H9 (cell line): Measurements from ENCODE around the gene DNAAF9. TPM values are rescaled to one million over a fixed set of nuclear protein-coding genes. Genes with fewer than 3 reads are reported as not detected.
"Not testable (repeated sequence)": the region's sequence is repeated elsewhere in the genome, so short reads cannot be mapped to it uniquely, and the experiment has no call there.

ENCODE experiments used
- DNase-seq: peaks from one replicate; pipeline ENCODE4 v3.0.0-alpha.2; 2017
- H2AFZ ChIP-seq: one replicate; pipeline ENCODE4 v1.6.1; 2013; ENCODE audit warnings: mild to moderate bottlenecking, low read length, control low read depth, moderate library complexity
- H2AK5ac ChIP-seq: 2 replicates; pipeline ENCODE4 v1.6.1; 2013; ENCODE audit warnings: low read length, control low read depth, mixed read lengths; ENCODE audit not compliant: insufficient read length
- H2BK120ac ChIP-seq: one replicate; pipeline ENCODE4 v1.6.1; 2013; ENCODE audit warnings: low read depth, mild to moderate bottlenecking, low read length, control low read depth, inconsistent platforms; ENCODE audit not compliant: poor library complexity, severe bottlenecking
- H2BK12ac ChIP-seq: 2 replicates; pipeline ENCODE4 v1.6.1; 2013; ENCODE audit warnings: low read length, control low read depth, mixed read lengths, low read depth; ENCODE audit not compliant: insufficient read length
- H2BK15ac ChIP-seq: 2 replicates; pipeline ENCODE4 v1.6.1; 2013; ENCODE audit warnings: low read depth, low read length, control low read depth
- H2BK20ac ChIP-seq: one replicate; pipeline ENCODE4 v1.6.1; 2013; ENCODE audit warnings: low read depth, mild to moderate bottlenecking, low read length, control low read depth, inconsistent platforms; ENCODE audit not compliant: poor library complexity, severe bottlenecking
- H2BK5ac ChIP-seq: 2 replicates; pipeline ENCODE4 v1.6.1; 2013; ENCODE audit warnings: low read length, control low read depth, mixed read lengths; ENCODE audit not compliant: insufficient read length
- H3K14ac ChIP-seq: 2 replicates; pipeline ENCODE4 v1.6.1; 2013; ENCODE audit warnings: low read length, control low read depth; ENCODE audit not compliant: insufficient read depth
- H3K18ac ChIP-seq: 2 replicates; pipeline ENCODE4 v1.6.1; 2013; ENCODE audit warnings: low read depth, mild to moderate bottlenecking, mixed read lengths, low read length, control low read depth; ENCODE audit not compliant: insufficient read length
- H3K23ac ChIP-seq: 2 replicates; pipeline ENCODE4 v1.6.1; 2013; ENCODE audit warnings: low read length, control low read depth, mixed read lengths, low read depth; ENCODE audit not compliant: insufficient read length
- H3K23me2 ChIP-seq: 2 replicates; pipeline ENCODE4 v1.6.1; 2013; ENCODE audit warnings: low read depth, mild to moderate bottlenecking, mixed read lengths, low read length, control low read depth; ENCODE audit not compliant: insufficient read length, poor library complexity, severe bottlenecking
- H3K27ac ChIP-seq: 2 replicates; pipeline ENCODE4 v1.5.1; 2013; ENCODE audit warnings: low read length, control low read depth, mixed read lengths, low read depth; ENCODE audit not compliant: insufficient read length
- H3K27me3 ChIP-seq: 2 replicates; pipeline ENCODE4 v1.6.1; 2013; ENCODE audit warnings: low read length, control low read depth, inconsistent platforms; ENCODE audit not compliant: insufficient read depth
- H3K4ac ChIP-seq: 2 replicates; pipeline ENCODE4 v1.6.1; 2013; ENCODE audit warnings: low read depth, mild to moderate bottlenecking, control low read depth, inconsistent platforms, low read length, moderate library complexity
- H3K4me1 ChIP-seq: 2 replicates; pipeline ENCODE4 v1.6.1; 2013; ENCODE audit warnings: low read length, control low read depth, inconsistent platforms; ENCODE audit not compliant: insufficient read depth
- H3K4me2 ChIP-seq: 2 replicates; pipeline ENCODE4 v1.6.1; 2013; ENCODE audit warnings: low read length, control low read depth, mixed read lengths; ENCODE audit not compliant: insufficient read length, insufficient read depth
- H3K56ac ChIP-seq: 2 replicates; pipeline ENCODE4 v1.6.1; 2013; ENCODE audit warnings: low read depth, mild to moderate bottlenecking, mixed read lengths, low read length, control low read depth; ENCODE audit not compliant: insufficient read length
- H3K79me1 ChIP-seq: 2 replicates; pipeline ENCODE4 v1.6.1; 2013; ENCODE audit warnings: low read depth, mild to moderate bottlenecking, moderate library complexity, low read length, control low read depth, inconsistent platforms; ENCODE audit not compliant: insufficient read depth, poor library complexity, severe bottlenecking
- H3K79me2 ChIP-seq: 2 replicates; pipeline ENCODE4 v1.6.1; 2013; ENCODE audit warnings: low read length, control low read depth, inconsistent platforms; ENCODE audit not compliant: insufficient read depth
- H3K9ac ChIP-seq: 2 replicates; pipeline ENCODE4 v1.6.1; 2013; ENCODE audit warnings: low read length, control low read depth, mixed read lengths; ENCODE audit not compliant: insufficient read length; ENCODE audit errors: extremely low read depth
- H3K9me3 ChIP-seq: one replicate; pipeline ENCODE4 v1.6.1; 2013; ENCODE audit warnings: low read depth, low read length, inconsistent platforms; ENCODE audit not compliant: control insufficient read depth
- H3T11ph ChIP-seq: one replicate; pipeline ENCODE4 v1.6.1; 2013; ENCODE audit warnings: mild to moderate bottlenecking, low read length, control low read depth, inconsistent platforms
- H4K20me1 ChIP-seq: one replicate; pipeline ENCODE4 v1.6.1; 2013; ENCODE audit not compliant: control insufficient read depth, insufficient read length, insufficient read depth
- H4K5ac ChIP-seq: 2 replicates; pipeline ENCODE4 v1.6.1; 2013; ENCODE audit warnings: low read depth, mild to moderate bottlenecking, mixed read lengths, low read length, control low read depth; ENCODE audit not compliant: insufficient read length
- H4K8ac ChIP-seq: replicated peaks from 2 replicates; pipeline ENCODE4 v1.6.1; 2013; ENCODE audit warnings: low read length, control low read depth, mixed read lengths, low read depth; ENCODE audit not compliant: insufficient read length
- H4K91ac ChIP-seq: 2 replicates; pipeline ENCODE4 v1.6.1; 2013; ENCODE audit warnings: low read depth, mild to moderate bottlenecking, moderate library complexity, mixed read lengths, low read length, control low read depth; ENCODE audit not compliant: insufficient read length
- H3K27ac Mint-ChIP-seq, 3 experiments: 2 replicates in 2 of 3; 3 replicates in 1 of 3; pipeline ENCODE4 v1.8.0; 2020 to 2021; ENCODE audit warnings: mixed read lengths in 3 of 3, mild to moderate bottlenecking in 1 of 3, moderate library complexity in 1 of 3
- H3K27me3 Mint-ChIP-seq: 2 replicates; pipeline ENCODE4 v1.8.0; 2021; ENCODE audit warnings: low read depth, mild to moderate bottlenecking, moderate library complexity, mixed read lengths
- H3K36me3 Mint-ChIP-seq, 3 experiments: 2 replicates in 2 of 3; 3 replicates in 1 of 3; pipeline ENCODE4 v1.8.0; 2020 to 2021; ENCODE audit warnings: low read depth in 3 of 3, mixed read lengths in 3 of 3; ENCODE audit not compliant: insufficient read depth in 1 of 3
- H3K4me1 Mint-ChIP-seq, 2 experiments: 2 replicates each; pipeline ENCODE4 v1.8.0; 2020; ENCODE audit warnings: mixed read lengths in 2 of 2
- H3K4me3 Mint-ChIP-seq, 2 experiments: 2 replicates in 1 of 2; 3 replicates in 1 of 2; pipeline ENCODE4 v1.8.0; 2020 to 2021; ENCODE audit warnings: mild to moderate bottlenecking in 2 of 2, mixed read lengths in 2 of 2, moderate library complexity in 1 of 2
- H3K9me3 Mint-ChIP-seq, 2 experiments: 2 replicates in 1 of 2; 3 replicates in 1 of 2; pipeline ENCODE4 v1.8.0; 2020; ENCODE audit warnings: mild to moderate bottlenecking in 2 of 2, mixed read lengths in 2 of 2, moderate library complexity in 1 of 2
- CTCF ChIP-seq: fragments of 200-600 bp; sonication (generic); conservative IDR thresholded peaks from 3 replicates; pipeline ENCODE4 v1.8.0; 2021; ENCODE audit warnings: antibody characterized with exemption, mild to moderate bottlenecking
- WGBS: extraction: QIAGEN DNeasy Blood & Tissue Kit; methylation state at CpG from one replicate; pipeline ENCODE4 v1.1.7; 2013; ENCODE audit warnings: missing lambda C conversion rate, low lambda C conversion rate, mixed read lengths; ENCODE audit not compliant: insufficient read length; ENCODE audit errors: extremely low coverage; 5-methylcytosine and 5-hydroxymethylcytosine counted together
- total RNA-seq: library from RNA; stranded (reverse); gene quantifications from 2 replicates; pipeline ENCODE4 v1.2.1, GENCODE V29; 2021

DNAAF9 gene
- total RNA-seq, 1 experiment from 2014 or later = 5.5 TPM

- no peak overlapping the region for H4K91ac ChIP-seq
- WGBS = no CpG with 5 or more reads among the region's 14 CpGs
- no peak overlapping the region for H2BK15ac ChIP-seq
- no peaks in the 10 kb centered on the region for H3K79me2 ChIP-seq
- no peaks in the 10 kb centered on the region for H3K27me3 Mint-ChIP-seq
- H2BK120ac ChIP-seq = no peak overlapping the region
- H3K4me2 ChIP-seq = no peak overlapping the region
- H3K9me3 ChIP-seq = no peaks in the 10 kb centered on the region
- H3T11ph ChIP-seq = no peak overlapping the region
- H2BK20ac ChIP-seq = no peak overlapping the region
- no peak overlapping the region for H3K4me3 Mint-ChIP-seq
- H3K9ac ChIP-seq = no peak overlapping the region
- H2BK12ac ChIP-seq = no peak overlapping the region
- no peak overlapping the region for H3K14ac ChIP-seq
- H4K5ac ChIP-seq = no peak overlapping the region
- no peak overlapping the region for H4K8ac ChIP-seq
- no peaks in the 10 kb centered on the region for H3K9me3 Mint-ChIP-seq
- H3K18ac ChIP-seq = no peak overlapping the region
- no peak overlapping the region for H3K56ac ChIP-seq
- H2BK5ac ChIP-seq = no peak overlapping the region
- no peak overlapping the region for H3K27ac ChIP-seq
- no peaks in the 10 kb centered on the region for H3K36me3 Mint-ChIP-seq
- no peaks in the 10 kb centered on the region for H3K27me3 ChIP-seq
- no peak for DNase-seq
- H3K4me1 ChIP-seq = no peaks in the 10 kb centered on the region
- no peak overlapping the region for H2AFZ ChIP-seq
- no peaks in the 10 kb centered on the region for H3K79me1 ChIP-seq
- H3K4me1 Mint-ChIP-seq = peaks cover 4 to 6% of the 10 kb centered on the region in 2 experiments; a peak in 3 of 4 replicates
- H3K4ac ChIP-seq = no peak overlapping the region
- TF ChIP-seq CTCF = no peak
- H2AK5ac ChIP-seq = no peak overlapping the region
- no peak overlapping the region for H3K23ac ChIP-seq
- no peaks in the 10 kb centered on the region for H3K23me2 ChIP-seq
- no peak overlapping the region for H3K27ac Mint-ChIP-seq
- H4K20me1 ChIP-seq = no peaks in the 10 kb centered on the region
Measured at GRCh38 chr20:3430376-3431069, 23.1 kb upstream of the DNAAF9 start.

GRCh38 chr20:3426766-3427165, 19.3 kb upstream of the DNAAF9 start:
- not testable (repeated sequence) for H2AK5ac ChIP-seq, H2BK15ac ChIP-seq, H3K23ac ChIP-seq, DNase-seq, H4K8ac ChIP-seq, H3K23me2 ChIP-seq, H3K56ac ChIP-seq, H3K4me2 ChIP-seq, H3K4me3 Mint-ChIP-seq, H3K14ac ChIP-seq, H3K9ac ChIP-seq, H3K79me1 ChIP-seq, H3K9me3 Mint-ChIP-seq, H3K9me3 ChIP-seq, H3K27me3 ChIP-seq, H4K5ac ChIP-seq, H4K20me1 ChIP-seq, H3K4ac ChIP-seq, H3K4me1 ChIP-seq, H3K36me3 Mint-ChIP-seq, H2BK12ac ChIP-seq, H2AFZ ChIP-seq, H3K27me3 Mint-ChIP-seq, H2BK5ac ChIP-seq, H2BK120ac ChIP-seq, H3K18ac ChIP-seq, H4K91ac ChIP-seq, H2BK20ac ChIP-seq, H3K79me2 ChIP-seq, H3T11ph ChIP-seq, H3K27ac ChIP-seq, H3K27ac Mint-ChIP-seq
- no CpG with 5 or more reads among the region's 4 CpGs for WGBS
- peaks cover 14 to 18% of the 10 kb centered on the region in 2 experiments for H3K4me1 Mint-ChIP-seq
